C4-2B (cell line): ENCODE results near the gene ARGLU1.

Experiments
- ZFX ChIP-seq: fragments of 450-650 bp; IDR thresholded peaks from 2 replicates; pipeline ENCODE4 v1.6.1; 2017
- TF ChIP-seq, protein P1 (sequence below): fragments of 450-650 bp; conservative IDR thresholded peaks from 2 replicates; pipeline ENCODE4 v1.5.1; 2017; ENCODE audit warnings: mild to moderate bottlenecking

DNA sequence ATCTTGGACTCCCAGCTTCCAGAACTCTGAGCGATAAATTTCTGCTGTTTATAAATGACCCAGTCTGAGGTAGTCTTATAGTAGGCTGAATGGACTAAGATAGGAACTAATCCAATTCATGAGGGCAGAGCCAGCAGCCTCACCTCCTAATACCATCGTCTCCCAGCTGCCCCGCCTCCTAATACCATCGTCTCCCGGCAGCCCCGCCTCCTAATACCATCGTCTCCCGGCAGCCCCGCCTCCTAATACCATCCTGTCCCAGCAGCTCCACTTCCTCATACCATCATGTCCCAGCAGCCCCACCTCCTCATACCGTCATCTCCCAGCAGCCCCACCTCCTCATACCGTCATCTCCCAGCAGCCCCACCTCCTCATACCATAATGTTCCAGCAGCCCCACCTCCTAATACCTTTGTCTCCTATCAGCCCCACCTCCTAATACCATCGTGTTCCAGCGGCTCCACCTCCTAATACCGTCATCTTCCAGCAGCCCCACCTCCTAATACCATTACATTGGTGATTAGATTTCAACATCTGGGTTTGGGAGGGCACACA lies 2.4 kb upstream of the ARGLU1 start:
- TF ChIP-seq, protein P1, sequence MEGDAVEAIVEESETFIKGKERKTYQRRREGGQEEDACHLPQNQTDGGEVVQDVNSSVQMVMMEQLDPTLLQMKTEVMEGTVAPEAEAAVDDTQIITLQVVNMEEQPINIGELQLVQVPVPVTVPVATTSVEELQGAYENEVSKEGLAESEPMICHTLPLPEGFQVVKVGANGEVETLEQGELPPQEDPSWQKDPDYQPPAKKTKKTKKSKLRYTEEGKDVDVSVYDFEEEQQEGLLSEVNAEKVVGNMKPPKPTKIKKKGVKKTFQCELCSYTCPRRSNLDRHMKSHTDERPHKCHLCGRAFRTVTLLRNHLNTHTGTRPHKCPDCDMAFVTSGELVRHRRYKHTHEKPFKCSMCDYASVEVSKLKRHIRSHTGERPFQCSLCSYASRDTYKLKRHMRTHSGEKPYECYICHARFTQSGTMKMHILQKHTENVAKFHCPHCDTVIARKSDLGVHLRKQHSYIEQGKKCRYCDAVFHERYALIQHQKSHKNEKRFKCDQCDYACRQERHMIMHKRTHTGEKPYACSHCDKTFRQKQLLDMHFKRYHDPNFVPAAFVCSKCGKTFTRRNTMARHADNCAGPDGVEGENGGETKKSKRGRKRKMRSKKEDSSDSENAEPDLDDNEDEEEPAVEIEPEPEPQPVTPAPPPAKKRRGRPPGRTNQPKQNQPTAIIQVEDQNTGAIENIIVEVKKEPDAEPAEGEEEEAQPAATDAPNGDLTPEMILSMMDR, result no peak
- no peak for TF ChIP-seq ZFX
